ENCODE data around the gene TSHZ2.
"Not testable (repeated sequence)": the region's sequence is repeated elsewhere in the genome, so short reads cannot be mapped to it uniquely, and the experiment has no call there.

The TSHZ2 gene

GRCh38 chr20:53319716-53320115 is 347.6 kb downstream of the TSHZ2 start:
- DNase-seq (ENCODE audit: low read depth) = no peak

GRCh38 chr20:53320701-53321100 is 348.5 kb downstream of the TSHZ2 start:
- DNase-seq (ENCODE audit: low read depth) = no peak

- DNase-seq (ENCODE audit: low read depth) = no peak
Observed at GRCh38 chr20:53321596-53321995, 349.4 kb downstream of the TSHZ2 start.

- no peak for DNase-seq (ENCODE audit: low read depth)
Observed at GRCh38 chr20:53322651-53323050, 350.5 kb downstream of the TSHZ2 start.

GRCh38 chr20:53323460-53323859 is 351.3 kb downstream of the TSHZ2 start:
- not testable (repeated sequence) for DNase-seq (ENCODE audit: low read depth)

GRCh38 chr20:53324816-53325215 is 352.7 kb downstream of the TSHZ2 start:
- no peak for DNase-seq (ENCODE audit: low read depth)

GRCh38 chr20:53328961-53329360 is 356.8 kb downstream of the TSHZ2 start:
- DNase-seq (ENCODE audit: low read depth) = no peak

GRCh38 chr20:53329781-53330180 is 357.6 kb downstream of the TSHZ2 start:
- no peak for DNase-seq (ENCODE audit: low read depth)

- DNase-seq (ENCODE audit: low read depth) = no peak
Observed at GRCh38 chr20:53330601-53331140, 358.5 kb downstream of the TSHZ2 start.

- DNase-seq (ENCODE audit: low read depth) = no peak
Observed at GRCh38 chr20:53331151-53331973, 359.2 kb downstream of the TSHZ2 start.

GRCh38 chr20:53332022-53332837 is 360.1 kb downstream of the TSHZ2 start:
- no peak for DNase-seq (ENCODE audit: low read depth)

GRCh38 chr20:53334861-53335260 is 362.7 kb downstream of the TSHZ2 start:
- no peak for DNase-seq (ENCODE audit: low read depth)

GRCh38 chr20:53335555-53335954 is 363.4 kb downstream of the TSHZ2 start:
- no peak for DNase-seq (ENCODE audit: low read depth)

- no peak for DNase-seq (ENCODE audit: low read depth)
Observed at GRCh38 chr20:53336892-53337291, 364.7 kb downstream of the TSHZ2 start.

GRCh38 chr20:53337390-53338101 is 365.4 kb downstream of the TSHZ2 start:
- no peak for DNase-seq (ENCODE audit: low read depth)

GRCh38 chr20:53338716-53339115 is 366.6 kb downstream of the TSHZ2 start:
- DNase-seq (ENCODE audit: low read depth) = no peak

GRCh38 chr20:53342429-53342828 is 370.3 kb downstream of the TSHZ2 start:
- no peak for DNase-seq (ENCODE audit: low read depth)

GRCh38 chr20:53343448-53343847 is 371.3 kb downstream of the TSHZ2 start:
- no peak for DNase-seq (ENCODE audit: low read depth)

GRCh38 chr20:53344891-53345290 is 372.7 kb downstream of the TSHZ2 start:
- DNase-seq (ENCODE audit: low read depth) = no peak

- no peak for DNase-seq (ENCODE audit: low read depth)
Observed at GRCh38 chr20:53345536-53346334, 373.6 kb downstream of the TSHZ2 start.

GRCh38 chr20:53346335-53346648 is 374.1 kb downstream of the TSHZ2 start:
- no peak for DNase-seq (ENCODE audit: low read depth)

GRCh38 chr20:53349730-53350129 is 377.6 kb downstream of the TSHZ2 start:
- no peak for DNase-seq (ENCODE audit: low read depth)

All from stimulated activated CD8-positive, alpha-beta memory T cell treated with anti-CD3 and anti-CD28 coated beads, Interleukin-15, amount 100 ng/mL, for 24 hours (primary cell).